NB4 (cell line): ENCODE results near the gene SH3BP1.

Source experiments
- CTCF ChIP-seq: IDR thresholded peaks from one replicate; pipeline ENCODE4 v1.5.1; 2012; ENCODE audit warnings: low read depth, low read length
- MAX ChIP-seq: IDR thresholded peaks from 2 replicates; pipeline ENCODE4 v1.6.1; 2011; ENCODE audit warnings: low read depth, low read length
- MYC ChIP-seq: IDR thresholded peaks from 2 replicates; pipeline ENCODE4 v1.6.1; 2011; ENCODE audit warnings: low read depth, low read length
- POLR2A ChIP-seq: IDR thresholded peaks from 2 replicates; pipeline ENCODE4 v1.6.1; 2011; ENCODE audit warnings: mild to moderate bottlenecking; ENCODE audit not compliant: insufficient read length; ENCODE audit errors: extremely low read depth

- no peak for TF ChIP-seq CTCF
- no peak; the same call in 1 of the 2 replicates for TF ChIP-seq MAX
- TF ChIP-seq POLR2A = no peak
- no peak for TF ChIP-seq MYC
Observed at GRCh38 chr22:37634417-37634924, 5.0 kb upstream of the SH3BP1 start.
